ENCODE results near the gene ACADVL. TPM values are rescaled to one million over a fixed set of nuclear protein-coding genes. Genes with fewer than 3 reads are reported as not detected.
"Not testable (repeated sequence)": the region's sequence is repeated elsewhere in the genome, so short reads cannot be mapped to it uniquely, and the experiment has no call there.

ACADVL gene
- total RNA-seq: 1,044 TPM

GRCh38 chr17:7219812-7220592 lies at the start of gene ACADVL, which contains the start of gene DLG4:
Gene ACADVL, plus strand, starts transcription at chr17:7219938. Its CDS starts 47 bp downstream, at chr17:7219985.
Gene DLG4, minus strand, starts transcription at chr17:7219836.
- peak; percentile 95 for DNase-seq (ENCODE audit: low spot score)
- peak; percentile 78 for ATAC-seq

GRCh38 chr17:7172522-7173191 lies 47.1 kb upstream of the ACADVL start:
- ATAC-seq; DNase-seq (ENCODE audit: low spot score): not testable (repeated sequence)

- ATAC-seq (peak; percentile 38), DNase-seq (ENCODE audit: low spot score) (peak; percentile 74)
Observed at GRCh38 chr17:7173687-7174602, 45.8 kb upstream of the ACADVL start.

- ATAC-seq (no peak), DNase-seq (ENCODE audit: low spot score) (no peak)
Observed at GRCh38 chr17:7174603-7175326, 45.0 kb upstream of the ACADVL start.

GRCh38 chr17:7175330-7175733 lies 44.4 kb upstream of the ACADVL start:
- no peak for ATAC-seq
- no peak for DNase-seq (ENCODE audit: low spot score)

GRCh38 chr17:7176107-7176840 lies 43.5 kb upstream of the ACADVL start:
- ATAC-seq (no peak), DNase-seq (ENCODE audit: low spot score) (no peak)

- no peak for ATAC-seq
- no peak for DNase-seq (ENCODE audit: low spot score)
Observed at GRCh38 chr17:7176841-7177190, 42.9 kb upstream of the ACADVL start.

GRCh38 chr17:7177191-7177953 lies 42.4 kb upstream of the ACADVL start:
- peak; percentile 64 for ATAC-seq
- DNase-seq (ENCODE audit: low spot score): peak; percentile 76

GRCh38 chr17:7177954-7178477 lies 41.7 kb upstream of the ACADVL start:
- peak; percentile 90 for DNase-seq (ENCODE audit: low spot score)
- peak; percentile 66 for ATAC-seq

GRCh38 chr17:7178973-7179316 lies 40.8 kb upstream of the ACADVL start:
- DNase-seq (ENCODE audit: low spot score) (no peak), ATAC-seq (no peak)

- ATAC-seq (peak; percentile 66), DNase-seq (ENCODE audit: low spot score) (peak; percentile 96)
Observed at GRCh38 chr17:7179317-7180254, 40.2 kb upstream of the ACADVL start, which contains the start of gene ASGR1. Gene ASGR1, minus strand, starts transcription at chr17:7179370. Its CDS starts 807 bp downstream, at chr17:7178563.

- ATAC-seq; DNase-seq (ENCODE audit: low spot score): not testable (repeated sequence)
Observed at GRCh38 chr17:7182101-7182500, 37.6 kb upstream of the ACADVL start.

- DNase-seq (ENCODE audit: low spot score): no peak
Observed at GRCh38 chr17:7183433-7184090, 36.2 kb upstream of the ACADVL start.

GRCh38 chr17:7184091-7184488 lies 35.6 kb upstream of the ACADVL start:
- ATAC-seq (peak; percentile 57), DNase-seq (ENCODE audit: low spot score) (peak; percentile 87)

More at GRCh38 chr17:7183433-7184090, 36.2 kb upstream of the ACADVL start:
- peak; percentile 11 for ATAC-seq

- no peak for ATAC-seq
- DNase-seq (ENCODE audit: low spot score): no peak
Observed at GRCh38 chr17:7184647-7185046, 35.1 kb upstream of the ACADVL start.

GRCh38 chr17:7186241-7186640 lies 33.5 kb upstream of the ACADVL start:
- no peak for DNase-seq (ENCODE audit: low spot score)
- peak; percentile 79 for ATAC-seq

Measured in left lobe of liver (tissue), 2 donors.